Adrenal gland (tissue), 5 donors: ENCODE measurements around the gene KLHL7.

Source experiments
- CTCF ChIP-seq, 6 experiments: fragments of 450-650 bp in 4 of 6; fragments of 200-600 bp in 2 of 6; sonication (generic) in 1 of 6; IDR thresholded peaks; 1 replicate in 5 of 6; 2 replicates in 1 of 6; pipeline versions ENCODE4 v1.5.1 to v1.8.0; 2016 to 2021; ENCODE audit warnings: antibody characterized with exemption in 6 of 6, mild to moderate bottlenecking in 2 of 6, moderate library complexity in 1 of 6
- POLR2A ChIP-seq, 2 donors: fragments of 450-650 bp; IDR thresholded peaks; one replicate each; pipeline ENCODE4 v1.6.1; 2017; ENCODE audit warnings: antibody characterized with exemption in 2 of 2, mild to moderate bottlenecking in 2 of 2, moderate library complexity in 1 of 2
- donor health status: DM: no; HTN: no; CAD: no.

GRCh38 chr7:23098029-23098428, 7.6 kb upstream of the KLHL7 start:
- no peak for TF ChIP-seq POLR2A (IDR thresholded peaks at IDR 0.05)
- no peak for TF ChIP-seq CTCF (IDR thresholded peaks at IDR 0.05)
